Liver (tissue), 9 donors: ENCODE results near the gene ECI2. TPM values are rescaled to one million over a fixed set of nuclear protein-coding genes. Genes with fewer than 3 reads are reported as not detected.

Experiments
- DNase-seq: peaks from one replicate; pipeline ENCODE4 v3.0.0-alpha.2; 2017; ENCODE audit warnings: low spot score
- H3K27ac ChIP-seq, 2 donors: one replicate each; pipeline ENCODE4 v1.7.0; 2013; ENCODE audit warnings: inconsistent platforms in 2 of 2, low read length in 2 of 2, control low read depth in 1 of 2, low read depth in 1 of 2, mild to moderate bottlenecking in 1 of 2
- H3K27me3 ChIP-seq, 4 donors: one replicate each; pipeline versions ENCODE4 v1.6.1 to v1.7.0; 2013; ENCODE audit warnings: low read length in 3 of 4, inconsistent platforms in 1 of 4, mild to moderate bottlenecking in 1 of 4, moderate library complexity in 1 of 4; ENCODE audit not compliant: control insufficient read depth in 4 of 4, insufficient read depth in 4 of 4
- H3K36me3 ChIP-seq, 4 donors: one replicate each; pipeline versions ENCODE4 v1.6.1 to v1.7.0; 2013; ENCODE audit warnings: low read length in 3 of 4, mild to moderate bottlenecking in 3 of 4, low read depth in 1 of 4, moderate library complexity in 1 of 4; ENCODE audit not compliant: control insufficient read depth in 4 of 4, insufficient read depth in 3 of 4
- H3K4me1 ChIP-seq, 4 donors: one replicate each; pipeline versions ENCODE4 v1.6.1 to v1.7.0; 2013; ENCODE audit warnings: low read length in 3 of 4, mild to moderate bottlenecking in 3 of 4, moderate library complexity in 1 of 4; ENCODE audit not compliant: control insufficient read depth in 4 of 4, insufficient read depth in 4 of 4
- H3K4me3 ChIP-seq, 3 donors: one replicate each; pipeline versions ENCODE4 v1.6.1 to v1.7.0; 2013; ENCODE audit warnings: low read length in 3 of 3, control low read depth in 1 of 3, low read depth in 1 of 3, mild to moderate bottlenecking in 1 of 3
- H3K9ac ChIP-seq, 2 donors: one replicate each; pipeline ENCODE4 v1.7.0; 2013; ENCODE audit warnings: low read length in 2 of 2, mild to moderate bottlenecking in 2 of 2, moderate library complexity in 2 of 2, control low read depth in 1 of 2, low read depth in 1 of 2
- H3K9me3 ChIP-seq, 4 donors: one replicate each; pipeline versions ENCODE4 v1.6.1 to v1.7.0; 2013; ENCODE audit warnings: low read length in 3 of 4; ENCODE audit not compliant: control insufficient read depth in 4 of 4
- EGR1 ChIP-seq, 2 donors: IDR thresholded peaks; 2 replicates each; pipeline ENCODE4 v1.6.1; 2016 to 2018; ENCODE audit warnings: antibody characterized with exemption in 2 of 2, low read depth in 2 of 2
- FOXA1 ChIP-seq: IDR thresholded peaks from 2 replicates; pipeline ENCODE4 v1.6.1; 2016; ENCODE audit warnings: antibody characterized with exemption
- FOXA2 ChIP-seq: IDR thresholded peaks from 2 replicates; pipeline ENCODE4 v1.6.1; 2016; ENCODE audit warnings: antibody characterized with exemption
- GABPA ChIP-seq, 2 donors: IDR thresholded peaks in 1 of 2; conservative IDR thresholded peaks in 1 of 2; 2 replicates each; pipeline ENCODE4 v1.6.1; 2016; ENCODE audit warnings: antibody characterized with exemption in 2 of 2, mild to moderate bottlenecking in 1 of 2, moderate library complexity in 1 of 2
- HNF4A ChIP-seq, 2 donors: conservative IDR thresholded peaks; 2 replicates each; pipeline ENCODE4 v1.6.1; 2016; ENCODE audit warnings: antibody characterized with exemption in 2 of 2, mild to moderate bottlenecking in 2 of 2
- HNF4G ChIP-seq: IDR thresholded peaks from 2 replicates; pipeline ENCODE4 v1.6.1; 2016; ENCODE audit warnings: antibody characterized with exemption
- JUND ChIP-seq, 2 donors: IDR thresholded peaks; 2 replicates each; pipeline ENCODE4 v1.6.1; 2016; ENCODE audit warnings: antibody characterized with exemption in 2 of 2
- MAX ChIP-seq: IDR thresholded peaks from 2 replicates; pipeline ENCODE4 v1.6.1; 2016; ENCODE audit warnings: antibody characterized with exemption
- NR2F2 ChIP-seq: IDR thresholded peaks from 2 replicates; pipeline ENCODE4 v1.6.1; 2016; ENCODE audit warnings: antibody characterized with exemption
- RAD21 ChIP-seq, 2 donors: IDR thresholded peaks; 2 replicates each; pipeline ENCODE4 v1.6.1; 2016; ENCODE audit warnings: antibody characterized with exemption in 2 of 2, mild to moderate bottlenecking in 2 of 2
- REST ChIP-seq: IDR thresholded peaks from 2 replicates; pipeline ENCODE4 v1.6.1; 2016; ENCODE audit warnings: antibody characterized with exemption, mild to moderate bottlenecking
- RXRA ChIP-seq, 2 donors: IDR thresholded peaks; 2 replicates each; pipeline ENCODE4 v1.6.1; 2017 to 2018; ENCODE audit warnings: antibody characterized with exemption in 2 of 2, mild to moderate bottlenecking in 1 of 2
- SP1 ChIP-seq: IDR thresholded peaks from 2 replicates; pipeline ENCODE4 v1.6.1; 2018; ENCODE audit warnings: antibody characterized with exemption, mild to moderate bottlenecking
- TAF1 ChIP-seq: conservative IDR thresholded peaks from 2 replicates; pipeline ENCODE4 v1.6.1; 2016; ENCODE audit warnings: antibody characterized with exemption, mild to moderate bottlenecking
- YY1 ChIP-seq: IDR thresholded peaks from 2 replicates; pipeline ENCODE4 v1.6.1; 2016; ENCODE audit warnings: antibody characterized with exemption, mild to moderate bottlenecking
- WGBS: extraction: QIAGEN DNeasy Blood & Tissue Kit; methylation state at CpG from one replicate; pipeline ENCODE4 v1.1.7; 2013; 5-methylcytosine and 5-hydroxymethylcytosine counted together
- polyA plus RNA-seq, 2 donors: library from polyadenylated mRNA; stranded (reverse) in 1 of 2; unstranded in 1 of 2; fragments of 200-250 nt in 1 of 2; fragments of >200 nt in 1 of 2; fragmentation: Nextera tagmentation in 1 of 2; extraction: Ambion mirVana in 1 of 2; gene quantifications; one replicate each; pipeline versions ENCODE4 v1.2.1 to v1.2.3, GENCODE V29; 2013 to 2015
- total RNA-seq, 2 donors: library from RNA; depleted of rRNA; stranded (reverse); fragments of >200 nt; gene quantifications; one replicate each; pipeline ENCODE4 v1.2.3, GENCODE V29; 2014
- TF ChIP-seq, protein P1 (sequence below): fragments of 150-350 bp; IDR thresholded peaks from 2 replicates; pipeline ENCODE4 v1.5.1; 2017; ENCODE audit warnings: improper control_type of control experiment, low read depth, low read length; ENCODE audit not compliant: missing input control
- TF ChIP-seq, protein P2 (sequence below): IDR thresholded peaks from 2 replicates; pipeline ENCODE4 v1.6.1; 2016; ENCODE audit warnings: antibody characterized with exemption
- donor health status: healthy.
- donor health status: healthy.
- donor health status: healthy.
- donor health status: healthy.
- donor health status: healthy.

The ECI2 gene
- total and polyA plus RNA-seq, 4 donors, result 79.5 to 158 (median 126) TPM

- no peaks in the 10 kb centered on the region for H3K9me3 ChIP-seq
Measured at GRCh38 chr6:4164117-4164442, 28.7 kb upstream of the ECI2 start.

GRCh38 chr6:4163408-4164116 lies 28.2 kb upstream of the ECI2 start:
- no peaks in the 10 kb centered on the region for H3K4me1 ChIP-seq
- H3K36me3 ChIP-seq, result no peaks in the 10 kb centered on the region
- no peak overlapping the region for H3K27ac ChIP-seq
- no peaks in the 10 kb centered on the region for H3K9me3 ChIP-seq
- no peak overlapping the region for H3K4me3 ChIP-seq
- 90% methylated on average over 10 of the region's 10 CpGs for WGBS
- TF ChIP-seq, protein P1, sequence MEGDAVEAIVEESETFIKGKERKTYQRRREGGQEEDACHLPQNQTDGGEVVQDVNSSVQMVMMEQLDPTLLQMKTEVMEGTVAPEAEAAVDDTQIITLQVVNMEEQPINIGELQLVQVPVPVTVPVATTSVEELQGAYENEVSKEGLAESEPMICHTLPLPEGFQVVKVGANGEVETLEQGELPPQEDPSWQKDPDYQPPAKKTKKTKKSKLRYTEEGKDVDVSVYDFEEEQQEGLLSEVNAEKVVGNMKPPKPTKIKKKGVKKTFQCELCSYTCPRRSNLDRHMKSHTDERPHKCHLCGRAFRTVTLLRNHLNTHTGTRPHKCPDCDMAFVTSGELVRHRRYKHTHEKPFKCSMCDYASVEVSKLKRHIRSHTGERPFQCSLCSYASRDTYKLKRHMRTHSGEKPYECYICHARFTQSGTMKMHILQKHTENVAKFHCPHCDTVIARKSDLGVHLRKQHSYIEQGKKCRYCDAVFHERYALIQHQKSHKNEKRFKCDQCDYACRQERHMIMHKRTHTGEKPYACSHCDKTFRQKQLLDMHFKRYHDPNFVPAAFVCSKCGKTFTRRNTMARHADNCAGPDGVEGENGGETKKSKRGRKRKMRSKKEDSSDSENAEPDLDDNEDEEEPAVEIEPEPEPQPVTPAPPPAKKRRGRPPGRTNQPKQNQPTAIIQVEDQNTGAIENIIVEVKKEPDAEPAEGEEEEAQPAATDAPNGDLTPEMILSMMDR, result no peak
- no peak for TF ChIP-seq GABPA (IDR thresholded peaks at IDR 0.05 in 1 of 2, conservative IDR thresholded peaks at IDR 0.05 in 1 of 2)
- TF ChIP-seq SP1, result no peak
- no peak for TF ChIP-seq JUND (IDR thresholded peaks at IDR 0.05)
- TF ChIP-seq FOXA2, result no peak
- no peak for TF ChIP-seq HNF4G
- no peak for TF ChIP-seq NR2F2
- TF ChIP-seq YY1, result no peak
- TF ChIP-seq HNF4A (conservative IDR thresholded peaks at IDR 0.05), result no peak
- TF ChIP-seq MAX, result no peak
- no peak for TF ChIP-seq TAF1
- no peak for TF ChIP-seq FOXA1
- TF ChIP-seq RXRA (IDR thresholded peaks at IDR 0.05), result no peak
- TF ChIP-seq, protein P2, sequence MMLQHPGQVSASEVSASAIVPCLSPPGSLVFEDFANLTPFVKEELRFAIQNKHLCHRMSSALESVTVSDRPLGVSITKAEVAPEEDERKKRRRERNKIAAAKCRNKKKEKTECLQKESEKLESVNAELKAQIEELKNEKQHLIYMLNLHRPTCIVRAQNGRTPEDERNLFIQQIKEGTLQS, result no peak
- no peak for TF ChIP-seq EGR1 (IDR thresholded peaks at IDR 0.05; ENCODE audit: low read depth in 2 of 2)
- TF ChIP-seq RAD21 (IDR thresholded peaks at IDR 0.05), result no peak
- H3K9ac ChIP-seq, result no peak overlapping the region
- DNase-seq, result no peak
- no peaks in the 10 kb centered on the region for H3K27me3 ChIP-seq

More at GRCh38 chr6:4164117-4164442, 28.7 kb upstream of the ECI2 start:
- DNase-seq, result no peak
- TF ChIP-seq NR2F2 (no peak), SP1 (no peak), FOXA1 (no peak), RAD21 (IDR thresholded peaks at IDR 0.05) (peak; percentile 16 to 23), HNF4G (no peak), REST (no peak)
- no peak overlapping the region for H3K4me3 ChIP-seq
- H3K9ac ChIP-seq, result no peak overlapping the region
- no peak overlapping the region for H3K27ac ChIP-seq
- no peaks in the 10 kb centered on the region for H3K36me3 ChIP-seq
- 95% methylated on average over 4 of the region's 4 CpGs for WGBS
- no peaks in the 10 kb centered on the region for H3K4me1 ChIP-seq
- no peaks in the 10 kb centered on the region for H3K27me3 ChIP-seq
